Chondrocyte (in vitro differentiated cells): ENCODE results near the gene FAM186B. TPM values are rescaled to one million over a fixed set of nuclear protein-coding genes. Genes with fewer than 3 reads are reported as not detected.

Experiments used
- DNase-seq: peaks from one replicate; pipeline ENCODE4 v3.0.0; 2021; ENCODE audit warnings: mixed read lengths, low spot score
- H3K27ac Mint-ChIP-seq: one replicate; pipeline ENCODE4 v1.8.0; 2021; ENCODE audit warnings: mild to moderate bottlenecking, moderate library complexity, mixed read lengths; ENCODE audit not compliant: unreplicated experiment
- H3K27me3 Mint-ChIP-seq: 2 replicates; pipeline ENCODE4 v1.8.0; 2021; ENCODE audit warnings: low read depth, mixed read lengths
- H3K36me3 Mint-ChIP-seq: 2 replicates; pipeline ENCODE4 v1.8.0; 2021; ENCODE audit warnings: low read depth, mixed read lengths
- H3K4me1 Mint-ChIP-seq: 2 replicates; pipeline ENCODE4 v1.8.0; 2021; ENCODE audit warnings: low read depth, mild to moderate bottlenecking, mixed read lengths
- H3K4me3 Mint-ChIP-seq: one replicate; pipeline ENCODE4 v1.8.0; 2021; ENCODE audit warnings: mild to moderate bottlenecking, moderate library complexity, mixed read lengths; ENCODE audit not compliant: unreplicated experiment
- H3K9me3 Mint-ChIP-seq: 2 replicates; pipeline ENCODE4 v1.8.0; 2021; ENCODE audit warnings: low read depth, mixed read lengths
- CTCF ChIP-seq: fragments of 200-600 bp; sonication (generic); IDR thresholded peaks from 2 replicates; pipeline ENCODE4 v1.5.0; 2021; ENCODE audit warnings: antibody characterized with exemption, mild to moderate bottlenecking, moderate library complexity
- total RNA-seq: library from RNA; stranded (reverse); gene quantifications from 3 replicates; pipeline ENCODE4 v1.2.1, GENCODE V29; 2021

FAM186B gene
- total RNA-seq, 1 donor from 2014 or later, result 0.27 TPM

GRCh38 chr12:49547090-49547690 lies 58.2 kb downstream of the FAM186B start:
- Mint-ChIP-seq H3K27ac (no peak overlapping the region), H3K9me3 (no peaks in the 10 kb centered on the region), H3K4me1 (peaks cover 3% of the 10 kb centered on the region), H3K36me3 (no peaks in the 10 kb centered on the region), H3K27me3 (peaks cover 31% of the 10 kb centered on the region), H3K4me3 (no peak overlapping the region)
- no peak for DNase-seq
- TF ChIP-seq CTCF, result no peak

- peaks cover 31% of the 10 kb centered on the region for H3K27me3 Mint-ChIP-seq
- no peak for DNase-seq
- TF ChIP-seq CTCF, result no peak
- peaks cover 3% of the 10 kb centered on the region for H3K4me1 Mint-ChIP-seq
- H3K9me3 Mint-ChIP-seq, result no peaks in the 10 kb centered on the region
- H3K36me3 Mint-ChIP-seq, result no peaks in the 10 kb centered on the region
- no peak overlapping the region for H3K27ac Mint-ChIP-seq
- H3K4me3 Mint-ChIP-seq, result no peak overlapping the region
These were observed 59.0 kb downstream of the FAM186B start for GRCh38 chr12:49546481-49546880.

- Mint-ChIP-seq H3K4me3 (no peak overlapping the region), H3K36me3 (no peaks in the 10 kb centered on the region), H3K27me3 (peaks cover 31% of the 10 kb centered on the region), H3K27ac (no peak overlapping the region), H3K9me3 (no peaks in the 10 kb centered on the region), H3K4me1 (peaks cover 3% of the 10 kb centered on the region)
- no peak for DNase-seq
- no peak for TF ChIP-seq CTCF
These were observed 59.6 kb downstream of the FAM186B start for GRCh38 chr12:49545815-49546214.

- Mint-ChIP-seq H3K27me3 (peaks cover 30% of the 10 kb centered on the region), H3K36me3 (no peaks in the 10 kb centered on the region), H3K4me3 (no peak overlapping the region), H3K4me1 (peaks cover 3% of the 10 kb centered on the region), H3K27ac (no peak overlapping the region), H3K9me3 (no peaks in the 10 kb centered on the region)
- no peak for TF ChIP-seq CTCF
- DNase-seq, result no peak
These were observed 61.3 kb downstream of the FAM186B start for GRCh38 chr12:49543914-49544815.

GRCh38 chr12:49543221-49543913 lies 62.1 kb downstream of the FAM186B start:
- TF ChIP-seq CTCF, result no peak
- Mint-ChIP-seq H3K36me3 (no peaks in the 10 kb centered on the region), H3K27me3 (peaks cover 30% of the 10 kb centered on the region), H3K4me1 (no peaks in the 10 kb centered on the region), H3K9me3 (no peaks in the 10 kb centered on the region), H3K27ac (no peak overlapping the region), H3K4me3 (no peak overlapping the region)
- no peak for DNase-seq
